ENCODE results near the gene PTPN2.

The PTPN2 gene

DNA sequence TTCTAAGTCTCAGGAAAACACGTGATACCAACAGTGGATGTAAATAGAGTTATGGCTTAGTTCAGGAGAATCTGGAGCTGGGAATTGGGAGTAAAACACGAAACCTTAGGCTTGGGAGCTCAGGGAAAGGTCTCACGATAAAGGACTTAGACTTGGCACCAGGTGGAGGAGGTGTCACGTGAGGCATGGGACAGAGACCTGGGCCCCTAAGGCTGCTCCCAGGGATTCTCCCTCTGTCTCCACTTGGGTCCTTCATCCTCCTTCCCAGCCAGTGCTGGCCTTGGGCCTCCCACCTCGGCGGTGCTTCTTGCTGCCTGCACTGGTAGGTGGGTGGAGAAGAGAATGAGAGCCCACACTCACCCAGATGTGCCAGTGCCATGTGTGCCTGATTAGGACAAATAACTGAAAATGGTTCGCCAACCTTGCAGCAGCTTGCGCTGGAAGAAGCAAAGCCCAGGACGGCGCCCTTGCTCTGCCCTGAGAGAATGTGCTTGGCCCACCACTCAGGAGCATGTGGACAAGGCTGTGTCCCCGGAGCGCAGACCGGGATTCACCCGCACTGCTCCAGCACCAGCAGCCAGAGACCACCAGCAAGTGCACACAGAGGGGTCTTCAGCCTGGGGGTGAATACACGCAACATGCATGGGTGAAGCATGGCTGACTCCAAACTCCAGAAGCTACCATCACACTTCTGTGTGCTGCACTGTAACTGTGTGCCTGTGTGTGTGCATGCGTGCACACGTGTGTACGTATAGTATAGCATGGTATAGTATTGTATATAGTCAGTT is 133.1 kb downstream of the PTPN2 start:
- H3K4me3 ChIP-seq, result no peak overlapping the region
- H3K36me3 ChIP-seq (ENCODE audit: insufficient read depth, low read length), result no peaks in the 10 kb centered on the region
- DNase-seq (ENCODE audit: low read depth, low spot score), result no peak
- no peak overlapping the region for H3K27ac ChIP-seq
- no peak overlapping the region for H3K9ac ChIP-seq (ENCODE audit: insufficient read length)
- no peaks in the 10 kb centered on the region for H3K9me3 ChIP-seq (ENCODE audit: low read depth, low read length)
- TF ChIP-seq FOXP2 (optimal IDR thresholded peaks at IDR 0.05; ENCODE audit: control extremely low read depth, extremely low read length, insufficient read depth), result no peak
- no peak for TF ChIP-seq EZH2 (IDR thresholded peaks at IDR 0.05)
- TF ChIP-seq POLR2AphosphoS5 (IDR thresholded peaks at IDR 0.05; ENCODE audit: borderline replicate concordance, low read depth, low read length), result no peak

DNA sequence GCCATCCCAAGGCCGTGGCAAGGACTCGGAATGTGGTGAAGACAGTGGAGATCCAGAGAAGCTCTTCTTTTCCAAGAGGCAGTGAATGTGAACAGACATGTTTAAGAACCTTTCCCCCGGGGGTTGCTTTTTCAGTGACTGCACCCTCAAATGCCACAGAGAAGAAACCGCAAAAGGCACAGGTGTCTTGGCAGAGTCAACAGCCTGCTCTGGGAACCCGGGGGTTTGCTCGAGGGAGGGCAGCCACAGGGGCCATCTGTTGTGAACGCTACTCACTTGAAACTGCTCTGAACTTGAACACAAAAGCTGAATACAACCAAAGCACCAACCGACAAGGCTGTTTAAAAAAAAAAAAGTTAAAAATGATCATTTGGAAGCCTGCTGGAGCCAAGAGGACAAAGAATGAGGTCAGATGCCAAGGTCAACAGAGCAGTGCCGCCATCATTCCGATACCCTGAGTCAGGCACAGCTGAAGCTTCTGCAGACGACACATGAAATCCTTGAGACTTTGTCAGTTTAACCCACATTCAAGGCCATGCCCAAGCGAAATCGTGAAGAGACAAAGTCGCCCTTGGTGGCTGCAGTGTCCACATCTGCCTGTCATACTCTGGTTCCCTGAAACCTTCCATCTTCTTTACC is 133.8 kb downstream of the PTPN2 start:
- no peak for TF ChIP-seq EZH2 (IDR thresholded peaks at IDR 0.05)
- no peak for TF ChIP-seq FOXP2 (optimal IDR thresholded peaks at IDR 0.05; ENCODE audit: control extremely low read depth, extremely low read length, insufficient read depth)
- no peak for TF ChIP-seq POLR2AphosphoS5 (IDR thresholded peaks at IDR 0.05; ENCODE audit: borderline replicate concordance, low read depth, low read length)
- no peak for DNase-seq (ENCODE audit: low read depth, low spot score)

DNA sequence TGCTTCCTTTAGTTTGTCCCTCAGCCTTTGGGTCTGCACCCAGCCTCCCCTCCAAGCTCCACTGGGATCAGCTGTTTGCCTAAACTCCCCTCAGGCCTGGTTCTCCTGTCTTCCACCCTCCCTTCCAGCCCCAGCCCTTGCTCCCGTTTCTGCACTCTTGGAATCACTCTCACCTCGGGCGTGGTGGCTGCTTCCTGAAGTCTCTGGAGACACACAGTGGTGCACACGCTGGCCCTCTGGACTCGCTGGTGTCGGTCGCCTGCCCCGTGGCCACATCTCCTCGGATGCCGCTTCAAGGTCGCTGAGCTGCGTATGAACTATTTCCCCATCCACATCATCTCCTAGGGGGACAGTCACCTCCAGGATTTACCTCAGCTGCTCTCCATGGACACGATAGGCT is 134.9 kb downstream of the PTPN2 start:
- no peak for DNase-seq (ENCODE audit: low read depth, low spot score)
- H3K9me3 ChIP-seq (ENCODE audit: low read depth, low read length), result no peaks in the 10 kb centered on the region
- H3K27ac ChIP-seq, result no peak overlapping the region
- H3K36me3 ChIP-seq (ENCODE audit: insufficient read depth, low read length), result no peaks in the 10 kb centered on the region
- no peak for TF ChIP-seq POLR2AphosphoS5 (IDR thresholded peaks at IDR 0.05; ENCODE audit: borderline replicate concordance, low read depth, low read length)
- no peak overlapping the region for H3K4me3 ChIP-seq
- no peak overlapping the region for H3K9ac ChIP-seq (ENCODE audit: insufficient read length)

More for the DNA sequence above, 133.8 kb downstream of the PTPN2 start:
- H3K36me3 ChIP-seq (ENCODE audit: insufficient read depth, low read length), result no peaks in the 10 kb centered on the region
- no peak overlapping the region for H3K9ac ChIP-seq (ENCODE audit: insufficient read length)
- H3K27ac ChIP-seq, result no peak overlapping the region
- H3K9me3 ChIP-seq (ENCODE audit: low read depth, low read length), result no peaks in the 10 kb centered on the region
- no peak overlapping the region for H3K4me3 ChIP-seq

DNA sequence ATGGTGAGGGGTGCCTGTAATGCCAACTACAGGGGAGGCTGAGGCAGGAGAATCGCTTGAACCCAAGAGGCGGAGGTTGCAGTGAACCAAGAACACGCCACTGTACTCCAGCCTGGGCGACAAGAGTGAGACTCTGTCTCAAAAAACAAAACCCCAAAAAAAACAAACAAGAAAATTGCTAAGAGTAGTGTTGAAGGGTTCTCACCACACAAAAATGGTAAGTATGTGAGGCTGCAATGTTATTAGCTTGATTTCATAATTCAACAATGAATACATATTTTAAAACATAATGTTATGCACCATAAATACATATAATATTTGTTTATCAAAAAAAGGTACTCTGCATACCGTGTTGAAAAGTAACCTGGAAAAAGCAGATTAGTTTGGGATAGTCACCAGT is 135.4 kb downstream of the PTPN2 start:
- no peak for DNase-seq (ENCODE audit: low read depth, low spot score)
- Histone ChIP-seq H3K4me3 (no peak overlapping the region), H3K9me3 (ENCODE audit: low read depth, low read length) (no peaks in the 10 kb centered on the region), H3K27ac (no peak overlapping the region), H3K36me3 (ENCODE audit: insufficient read depth, low read length) (no peaks in the 10 kb centered on the region), H3K9ac (ENCODE audit: insufficient read length) (no peak overlapping the region)
- TF ChIP-seq FOXP2 (optimal IDR thresholded peaks at IDR 0.05; ENCODE audit: control extremely low read depth, extremely low read length, insufficient read depth), result no peak
- TF ChIP-seq POLR2AphosphoS5 (IDR thresholded peaks at IDR 0.05; ENCODE audit: borderline replicate concordance, low read depth, low read length), result no peak
- TF ChIP-seq EZH2 (IDR thresholded peaks at IDR 0.05), result no peak

DNA sequence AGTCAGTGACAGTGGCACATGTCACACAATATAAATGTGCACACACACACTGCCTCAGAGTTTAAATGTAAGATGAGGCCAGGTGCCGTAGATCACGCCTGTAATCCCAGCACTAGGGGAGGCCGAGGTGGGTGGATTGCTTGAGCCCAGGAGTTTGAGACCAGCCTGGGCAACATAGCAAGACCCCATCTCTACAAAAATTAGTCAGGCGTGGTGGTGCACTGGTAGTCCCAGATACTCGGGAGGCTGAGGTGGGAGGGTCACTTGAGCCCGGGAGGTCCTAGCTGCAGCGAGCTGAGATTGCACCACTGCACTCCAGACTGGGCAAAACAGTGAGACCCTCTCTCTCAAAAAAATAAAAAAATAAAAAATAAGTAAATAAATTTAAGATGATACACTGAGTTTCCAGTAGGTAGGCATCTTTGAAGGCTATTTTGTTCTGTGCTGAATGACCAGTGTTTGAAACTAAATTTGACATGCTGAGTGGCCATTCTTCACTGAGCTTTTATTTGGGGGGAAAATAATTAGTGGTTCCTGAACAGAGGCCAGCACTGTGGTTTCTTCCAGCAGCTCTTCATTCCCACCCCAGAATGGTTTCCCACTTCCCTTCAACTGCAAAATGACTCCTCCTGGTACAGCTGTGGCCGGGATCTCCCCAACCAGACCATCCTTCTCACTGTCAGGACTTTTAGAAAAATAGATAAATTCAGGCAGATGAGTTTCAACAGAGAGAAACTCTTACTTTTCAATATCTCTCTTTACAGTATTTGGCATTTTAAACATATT is 136.3 kb downstream of the PTPN2 start:
- no peaks in the 10 kb centered on the region for H3K36me3 ChIP-seq (ENCODE audit: insufficient read depth, low read length)
- H3K4me3 ChIP-seq, result no peak overlapping the region
- H3K9me3 ChIP-seq (ENCODE audit: low read depth, low read length), result no peaks in the 10 kb centered on the region
- H3K9ac ChIP-seq (ENCODE audit: insufficient read length), result no peak overlapping the region
- DNase-seq (ENCODE audit: low read depth, low spot score), result no peak
- TF ChIP-seq EZH2 (IDR thresholded peaks at IDR 0.05) (no peak), FOXP2 (optimal IDR thresholded peaks at IDR 0.05; ENCODE audit: control extremely low read depth, extremely low read length, insufficient read depth) (no peak), POLR2AphosphoS5 (IDR thresholded peaks at IDR 0.05; ENCODE audit: borderline replicate concordance, low read depth, low read length) (no peak)
- H3K27ac ChIP-seq, result no peak overlapping the region

DNA sequence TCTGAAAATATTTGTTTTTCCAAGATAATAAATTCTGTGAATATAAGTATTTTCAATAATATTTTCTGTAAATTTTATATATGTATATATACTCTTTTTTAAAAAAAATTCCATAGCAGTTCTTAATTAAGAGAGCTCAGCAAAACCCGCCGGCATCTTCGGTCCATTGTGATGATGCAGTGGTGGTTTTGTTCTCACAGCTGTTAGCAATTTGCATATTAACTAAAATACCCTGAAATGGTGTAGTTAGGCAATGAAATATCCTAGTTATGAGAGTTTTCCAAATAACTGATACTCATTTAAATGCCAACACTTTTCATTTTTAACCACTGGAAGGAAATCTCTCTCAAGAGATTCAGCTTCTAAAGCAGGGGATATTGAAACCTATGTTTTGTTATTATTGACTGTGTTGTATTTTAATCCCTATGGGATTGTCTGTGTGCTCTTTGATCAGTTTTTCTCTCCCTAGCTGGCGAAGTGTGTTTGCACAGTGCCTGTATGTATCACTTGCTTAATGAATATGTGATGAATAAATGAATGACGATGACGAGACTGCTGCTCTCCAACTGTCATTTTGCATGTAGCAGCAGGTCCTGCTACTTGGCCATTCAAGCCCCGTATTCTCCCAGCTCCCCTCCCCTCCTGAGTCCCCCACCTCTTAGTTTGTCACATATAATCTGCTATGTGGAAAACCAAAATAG is 138.8 kb downstream of the PTPN2 start:
- TF ChIP-seq FOXP2 (optimal IDR thresholded peaks at IDR 0.05; ENCODE audit: control extremely low read depth, extremely low read length, insufficient read depth) (no peak), POLR2AphosphoS5 (IDR thresholded peaks at IDR 0.05; ENCODE audit: borderline replicate concordance, low read depth, low read length) (no peak), EZH2 (IDR thresholded peaks at IDR 0.05) (no peak)
- no peaks in the 10 kb centered on the region for H3K36me3 ChIP-seq (ENCODE audit: insufficient read depth, low read length)
- peak overlapping the region; percentile 51 for H3K9ac ChIP-seq (ENCODE audit: insufficient read length)
- no peaks in the 10 kb centered on the region for H3K9me3 ChIP-seq (ENCODE audit: low read depth, low read length)
- peak overlapping the region; percentile 82 for H3K27ac ChIP-seq
- peak overlapping the region; percentile 68 for H3K4me3 ChIP-seq
- DNase-seq (ENCODE audit: low read depth, low spot score), result peak; percentile 40

DNA sequence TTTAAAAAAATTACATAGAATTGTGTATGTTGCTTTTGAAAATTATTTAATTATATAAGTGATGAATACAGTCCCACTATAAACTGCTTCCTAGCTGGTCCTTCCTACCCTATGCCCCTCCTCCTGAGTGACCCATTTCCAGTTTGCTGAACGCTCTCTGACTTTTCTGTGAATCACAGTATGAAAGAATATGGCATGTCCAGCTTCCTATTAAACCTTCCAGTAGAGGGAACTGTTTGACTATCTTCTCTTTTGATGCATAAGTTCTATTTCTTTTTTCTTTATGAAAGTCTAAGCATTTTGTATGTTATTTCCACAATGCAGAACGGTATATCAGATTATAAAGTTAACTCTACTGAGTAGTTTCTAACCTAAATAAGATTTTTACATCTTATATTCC is 139.9 kb downstream of the PTPN2 start:
- H3K36me3 ChIP-seq (ENCODE audit: insufficient read depth, low read length), result no peaks in the 10 kb centered on the region
- H3K27ac ChIP-seq, result no peak overlapping the region
- no peaks in the 10 kb centered on the region for H3K9me3 ChIP-seq (ENCODE audit: low read depth, low read length)
- no peak for TF ChIP-seq POLR2AphosphoS5 (IDR thresholded peaks at IDR 0.05; ENCODE audit: borderline replicate concordance, low read depth, low read length)
- TF ChIP-seq FOXP2 (optimal IDR thresholded peaks at IDR 0.05; ENCODE audit: control extremely low read depth, extremely low read length, insufficient read depth), result no peak
- TF ChIP-seq EZH2 (IDR thresholded peaks at IDR 0.05), result no peak
- DNase-seq (ENCODE audit: low read depth, low spot score), result peak; percentile 39
- no peak overlapping the region for H3K9ac ChIP-seq (ENCODE audit: insufficient read length)
- no peak overlapping the region for H3K4me3 ChIP-seq

DNA sequence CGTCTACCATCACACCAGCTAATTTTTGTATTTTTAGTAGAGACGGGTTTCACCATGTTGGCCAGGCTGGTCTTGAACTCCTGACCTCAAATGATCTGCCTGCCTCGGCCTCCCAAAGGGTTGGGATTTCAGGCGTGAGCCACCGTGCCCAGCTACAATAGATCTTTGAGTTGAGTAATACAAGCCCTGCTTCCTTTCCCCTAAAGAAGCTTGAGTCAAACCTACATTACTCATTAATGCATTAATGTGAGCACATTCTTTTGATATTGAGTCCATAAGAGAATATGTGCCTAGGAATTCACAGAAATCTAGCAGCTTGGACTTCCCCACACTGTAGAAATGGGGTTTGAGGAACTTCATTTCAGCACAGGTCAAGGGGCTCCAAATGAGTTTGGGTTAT is 141.6 kb downstream of the PTPN2 start:
- no peak for TF ChIP-seq FOXP2 (optimal IDR thresholded peaks at IDR 0.05; ENCODE audit: control extremely low read depth, extremely low read length, insufficient read depth)
- TF ChIP-seq EZH2 (IDR thresholded peaks at IDR 0.05), result no peak
- H3K9ac ChIP-seq (ENCODE audit: insufficient read length), result no peak overlapping the region
- no peak for DNase-seq (ENCODE audit: low read depth, low spot score)
- no peaks in the 10 kb centered on the region for H3K9me3 ChIP-seq (ENCODE audit: low read depth, low read length)
- no peak overlapping the region for H3K27ac ChIP-seq
- H3K4me3 ChIP-seq, result no peak overlapping the region
- H3K36me3 ChIP-seq (ENCODE audit: insufficient read depth, low read length), result no peaks in the 10 kb centered on the region

Data from SK-N-MC (cell line).